Raji (cell line): ENCODE results near the gene ABCF3.

ENCODE experiments used
- POLR2A ChIP-seq: IDR thresholded peaks from 2 replicates; pipeline ENCODE4 v1.6.1; 2011; ENCODE audit warnings: low read depth, low read length, control low read depth; ENCODE audit not compliant: insufficient read depth

The ABCF3 gene

DNA sequence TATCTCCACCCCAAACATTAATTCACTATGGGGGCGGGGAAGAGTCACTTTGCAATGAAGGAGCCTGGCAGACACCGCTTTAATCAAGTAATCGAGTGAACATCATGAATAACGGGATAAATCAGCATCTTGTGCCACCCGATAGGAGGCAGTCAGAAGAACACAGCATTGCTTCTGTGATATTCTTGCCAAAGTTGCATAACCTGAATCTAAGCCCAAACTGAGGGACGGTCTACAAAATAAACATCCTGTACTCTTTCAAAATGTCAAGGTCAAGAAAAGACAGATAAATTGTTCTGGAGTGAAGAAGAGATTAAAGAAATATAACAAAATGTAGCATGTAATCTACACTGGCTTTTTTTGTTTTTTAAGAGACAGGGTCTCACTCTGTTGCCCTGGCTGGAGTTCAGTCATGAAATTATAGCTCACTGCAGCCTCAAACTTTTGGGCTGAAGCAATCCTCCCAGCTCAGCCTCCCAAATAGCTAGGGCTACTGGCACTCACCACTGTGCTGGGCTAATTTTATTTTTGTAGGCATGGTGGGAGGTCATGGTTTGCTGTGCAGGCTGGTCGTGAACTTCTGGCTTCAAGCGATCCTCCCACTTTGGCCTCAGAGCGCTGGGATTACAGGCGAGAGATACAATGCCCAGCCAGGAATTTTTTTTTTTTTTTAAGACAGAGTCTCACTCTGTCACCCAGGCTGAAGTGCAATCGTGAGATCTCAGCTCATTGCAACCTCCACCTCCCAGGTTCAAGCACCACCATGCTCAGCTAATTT is 23.3 kb downstream of the ABCF3 start:
- TF ChIP-seq POLR2A: no peak

DNA sequence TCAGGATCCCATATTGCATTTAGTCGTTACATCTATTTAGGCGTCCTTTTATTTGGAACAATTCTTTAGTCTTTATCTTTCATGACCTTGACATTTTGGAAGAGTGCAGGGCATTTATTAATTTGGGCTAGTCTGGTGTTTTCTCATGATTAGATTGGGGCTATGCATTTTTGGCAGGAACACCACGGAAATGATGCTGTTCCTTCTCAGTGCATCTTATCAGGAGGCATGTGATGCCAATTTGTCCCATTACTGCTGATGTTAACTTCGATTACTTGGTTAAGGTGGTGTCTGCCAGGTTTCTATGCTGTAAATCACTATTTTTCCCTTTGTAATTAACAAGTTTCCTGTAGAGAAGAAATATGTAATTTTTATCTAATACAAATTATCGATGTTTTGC is 25.3 kb downstream of the ABCF3 start:
- no peak for TF ChIP-seq POLR2A

DNA sequence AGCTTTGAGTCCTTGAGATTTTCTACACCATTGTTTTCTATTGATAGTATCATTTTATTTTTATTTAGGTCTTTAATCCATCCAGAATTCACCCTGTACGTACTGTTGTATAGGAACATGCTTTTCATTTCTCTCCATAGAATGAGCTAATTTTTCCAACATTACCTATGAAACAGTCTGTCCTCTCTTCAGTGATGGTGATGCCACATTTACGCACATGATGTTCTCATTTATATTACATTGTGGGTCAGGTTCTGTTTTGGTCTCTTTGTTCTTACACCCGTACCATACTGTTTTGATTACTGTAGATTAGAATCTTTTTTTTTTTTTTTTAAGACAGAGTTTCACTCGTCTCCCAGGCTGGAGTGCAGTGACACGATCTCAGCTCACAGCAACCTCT is 25.7 kb downstream of the ABCF3 start:
- no peak for TF ChIP-seq POLR2A

DNA sequence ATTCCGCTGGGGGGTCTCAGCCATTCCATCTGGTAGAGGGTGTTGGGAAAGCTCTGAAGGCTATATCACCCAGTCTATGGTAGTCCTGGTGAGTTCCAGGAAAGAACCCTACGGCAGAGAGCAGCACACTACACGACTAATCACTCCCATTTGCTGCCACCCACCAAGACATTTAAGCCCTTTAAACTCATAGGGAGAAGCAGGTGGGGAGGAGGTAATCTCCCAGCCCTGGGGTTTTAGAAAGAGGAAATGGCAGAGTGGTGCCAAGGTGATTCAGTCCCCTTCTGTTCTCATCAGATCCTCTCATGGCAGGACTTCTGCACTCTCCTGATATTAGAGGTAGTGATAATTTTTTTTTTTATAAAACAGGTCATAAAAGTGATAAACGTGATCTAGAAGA is 32.8 kb downstream of the ABCF3 start:
- no peak for TF ChIP-seq POLR2A

DNA sequence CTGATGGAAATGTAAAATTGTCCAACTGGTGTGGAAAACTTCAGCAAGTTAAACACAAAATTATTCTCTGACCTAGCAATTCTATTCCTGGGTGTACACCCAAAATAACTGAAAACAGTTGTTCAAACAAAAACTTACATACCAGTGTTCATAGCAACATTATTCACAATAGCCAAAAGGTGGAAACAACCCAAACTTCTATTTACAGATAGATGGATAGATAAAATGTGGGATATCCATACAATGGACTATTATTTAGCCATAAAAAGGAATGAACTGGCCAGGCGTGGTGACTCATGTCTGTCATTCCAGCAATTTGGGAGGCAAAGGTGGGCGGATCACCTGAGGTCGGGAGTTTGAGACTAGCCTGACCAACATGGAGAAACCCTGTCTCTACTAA is 36.5 kb downstream of the ABCF3 start:
- no peak for TF ChIP-seq POLR2A

DNA sequence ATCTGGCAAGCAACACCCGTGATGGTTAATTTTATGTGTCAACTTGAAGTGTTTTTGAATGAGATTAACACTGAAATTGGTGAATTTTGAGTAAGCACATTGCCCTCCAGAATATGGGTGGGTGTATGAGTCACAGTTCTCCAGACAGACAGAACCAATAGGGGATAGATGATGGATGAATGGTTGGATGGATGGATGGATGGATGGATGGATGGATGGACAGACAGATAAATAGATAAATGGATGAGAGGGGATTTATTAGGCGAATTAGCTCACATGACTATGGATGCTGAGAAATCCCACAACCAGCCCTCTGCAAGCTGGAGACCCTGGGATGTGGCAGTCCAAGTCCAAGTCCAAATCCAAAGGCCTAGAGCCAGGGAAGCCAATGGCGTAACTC is 37.9 kb downstream of the ABCF3 start:
- no peak for TF ChIP-seq POLR2A

DNA sequence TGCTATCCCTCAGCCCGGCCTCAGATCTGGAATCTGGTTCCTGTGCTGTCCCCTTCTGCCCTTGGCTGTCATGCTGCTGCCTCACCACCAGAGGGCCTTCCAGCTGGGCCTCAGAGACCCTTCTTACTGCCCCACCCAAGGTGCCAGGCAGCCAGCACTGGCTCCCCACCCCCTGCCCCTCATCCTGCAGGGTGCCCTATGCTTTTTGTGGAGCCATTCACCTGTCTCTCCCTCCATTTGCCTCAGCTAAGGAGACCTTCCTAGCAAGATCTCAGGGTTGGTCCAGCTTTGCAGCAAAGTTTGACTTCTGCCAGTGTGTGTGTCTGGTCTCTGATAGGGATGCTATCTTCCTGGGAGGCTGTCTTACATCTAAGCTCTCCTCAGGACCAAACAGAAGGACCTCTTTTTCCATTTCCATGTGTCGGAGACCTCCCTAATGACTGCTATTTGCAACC is 41.5 kb downstream of the ABCF3 start:
- no peak for TF ChIP-seq POLR2A

DNA sequence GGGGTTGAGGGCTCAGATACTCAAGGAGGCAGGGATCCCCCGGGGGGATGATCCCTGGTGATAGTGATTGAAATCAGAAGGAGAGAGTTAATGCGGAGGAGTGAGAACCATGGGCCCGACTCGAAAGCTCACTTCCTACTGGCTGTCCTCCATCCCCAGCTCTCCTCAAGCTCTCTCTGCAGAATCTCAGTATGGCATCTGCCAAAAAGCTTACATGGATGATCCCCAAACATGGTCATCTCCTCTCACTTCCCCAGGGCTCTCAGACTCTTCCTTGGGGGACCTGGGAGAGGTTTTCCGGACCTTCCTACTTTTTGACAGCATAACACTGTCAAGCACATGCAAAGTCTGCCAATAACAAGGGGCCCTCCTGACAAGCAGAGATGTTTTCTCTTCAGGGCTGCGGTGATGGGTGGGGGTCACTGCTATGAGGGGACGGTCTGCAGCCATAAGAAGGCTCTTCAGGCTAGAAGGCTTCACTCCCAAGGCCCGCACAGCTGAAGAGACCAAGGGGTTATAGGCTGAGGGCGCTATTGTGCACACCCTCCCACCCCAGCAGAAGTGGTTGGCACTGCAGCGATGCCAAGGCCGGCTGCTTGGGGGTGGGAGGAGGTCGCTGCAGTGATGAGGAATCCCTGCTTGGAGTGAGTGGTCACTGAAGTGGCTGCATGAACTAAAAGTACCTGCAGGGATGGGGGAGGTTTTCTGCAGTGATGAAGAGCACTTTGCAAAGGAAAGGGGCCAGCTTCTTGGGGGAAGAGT is 42.6 kb downstream of the ABCF3 start:
- TF ChIP-seq POLR2A: no peak

DNA sequence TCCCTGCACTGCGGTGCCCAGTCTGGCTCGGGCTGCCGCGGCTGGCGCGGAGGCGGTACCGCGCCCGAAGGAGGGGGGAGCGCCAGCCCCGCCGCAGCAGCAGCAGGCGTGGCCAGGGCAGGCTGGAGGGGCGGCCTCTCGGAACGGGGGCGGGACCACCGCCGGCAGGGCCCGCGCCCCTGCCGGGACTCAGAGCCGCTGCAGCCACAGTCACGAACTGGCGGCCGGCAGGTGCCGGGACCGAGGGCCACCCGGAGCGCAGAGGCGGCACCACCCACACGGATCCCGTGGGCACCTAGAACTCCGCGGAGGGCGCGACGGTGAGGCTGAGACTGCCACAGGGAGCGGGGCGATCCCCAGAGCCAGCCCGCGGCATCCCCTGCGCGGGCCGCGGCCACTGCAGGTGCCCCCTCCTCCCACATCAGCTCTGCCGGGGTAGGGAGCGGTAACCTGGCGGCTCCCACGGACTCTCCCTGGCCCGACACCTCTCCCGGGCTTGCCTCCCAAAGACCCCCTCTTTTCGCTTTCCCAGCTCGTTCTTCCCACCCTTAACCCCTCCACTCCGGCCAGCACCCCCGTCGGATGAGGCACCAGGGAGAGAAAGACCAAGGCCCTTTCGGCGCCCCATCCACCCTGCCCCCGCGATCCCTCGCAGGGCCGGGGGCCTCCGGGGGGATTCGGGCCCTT is 43.5 kb downstream of the ABCF3 start, which contains the start of gene VWA5B2:
TSS of gene VWA5B2 (plus strand) at position 192 of the 687 bp plus-strand sequence. CDS start 944 bp downstream, outside the sequence.
- no peak for TF ChIP-seq POLR2A

DNA sequence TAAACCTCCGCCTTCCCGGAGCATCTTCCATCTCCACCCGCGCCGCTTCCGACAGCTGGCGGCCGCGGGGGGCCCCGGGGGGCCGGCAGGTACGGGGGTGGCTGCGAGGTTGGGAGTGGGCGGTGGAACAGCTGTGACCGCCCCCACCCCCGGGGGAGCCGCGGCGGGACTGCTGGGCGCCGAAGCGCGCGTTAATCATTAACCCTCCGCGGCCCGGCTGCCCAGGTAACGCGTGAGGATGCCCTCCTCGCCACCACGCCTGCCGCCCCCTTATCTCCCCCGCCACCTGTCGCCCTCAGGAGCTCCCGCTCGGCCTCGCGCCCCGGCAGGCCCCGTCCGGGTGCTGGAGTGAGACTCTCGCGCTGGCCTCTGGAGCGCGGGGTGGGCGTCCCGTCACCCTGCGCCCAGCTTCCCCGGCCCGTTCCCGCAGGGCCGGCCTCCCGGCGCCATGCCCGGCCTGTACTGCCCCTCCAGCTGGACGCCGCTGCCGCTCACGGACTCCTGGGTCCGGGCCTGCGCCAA is 44.1 kb downstream of the ABCF3 start:
- TF ChIP-seq POLR2A: no peak

DNA sequence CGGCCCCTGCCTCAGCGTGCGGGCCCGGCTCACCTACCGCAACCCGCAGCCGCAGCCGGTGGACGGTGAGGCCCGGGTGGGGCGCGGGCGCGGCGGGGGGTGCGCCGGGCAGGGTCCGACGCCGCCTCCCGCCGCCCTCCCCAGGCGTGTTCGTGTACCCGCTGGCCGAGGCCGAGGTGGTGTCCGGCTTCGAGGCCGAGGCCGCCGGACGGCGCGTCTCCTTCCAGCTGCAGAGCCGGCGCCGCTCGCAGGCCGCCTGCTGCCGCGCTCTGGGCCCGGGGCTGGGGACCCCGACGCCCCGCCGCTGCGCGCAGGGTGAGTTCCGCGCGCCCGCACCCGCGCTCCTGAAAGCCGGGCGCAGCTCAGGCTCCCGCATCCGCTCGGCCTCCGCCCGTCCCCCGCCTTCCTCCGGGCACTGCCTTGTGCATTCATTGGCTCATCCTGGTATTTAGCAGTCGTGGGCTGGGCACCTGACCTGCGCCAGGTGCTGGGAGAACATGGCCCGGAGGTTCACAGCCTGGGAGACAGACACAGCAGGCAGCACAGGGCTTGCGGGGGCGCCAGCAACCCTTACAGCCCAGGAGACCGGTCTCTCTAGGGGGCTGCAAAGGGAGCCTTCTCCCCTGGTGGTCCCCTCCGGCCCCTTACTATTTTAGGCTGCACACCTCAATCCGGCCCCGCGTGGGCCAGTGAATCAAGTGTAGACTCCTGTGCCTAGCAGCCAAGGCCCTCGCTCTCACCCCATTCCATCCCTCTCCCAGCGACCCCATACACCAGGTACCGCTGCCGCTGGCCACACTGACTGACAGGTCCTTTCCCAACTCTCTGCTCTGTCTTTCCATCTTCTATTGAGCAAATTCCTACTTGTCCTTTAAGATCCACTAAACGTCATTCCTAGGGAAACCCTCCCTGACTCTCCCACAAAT is 44.9 kb downstream of the ABCF3 start:
- TF ChIP-seq POLR2A: no peak

DNA sequence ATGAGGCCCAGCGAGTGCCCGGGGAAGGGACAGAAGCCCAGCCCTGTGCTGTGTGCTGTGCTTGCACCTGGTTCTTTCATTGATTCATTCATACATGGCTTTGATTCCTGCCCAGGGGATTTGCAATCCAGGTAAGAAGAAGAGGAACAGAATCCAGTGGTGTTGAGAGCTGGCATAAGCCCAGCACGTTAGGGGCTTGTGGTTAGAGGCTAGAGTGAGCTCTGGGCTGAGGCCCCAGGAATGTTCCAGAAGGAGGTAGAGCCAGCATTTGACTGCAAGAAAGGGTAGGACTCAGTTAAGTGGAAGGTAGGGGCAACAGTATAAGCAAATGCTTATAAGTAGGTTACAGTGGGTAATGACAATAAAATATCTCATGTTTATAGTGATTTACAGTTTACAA is 45.7 kb downstream of the ABCF3 start:
- no peak for TF ChIP-seq POLR2A

DNA sequence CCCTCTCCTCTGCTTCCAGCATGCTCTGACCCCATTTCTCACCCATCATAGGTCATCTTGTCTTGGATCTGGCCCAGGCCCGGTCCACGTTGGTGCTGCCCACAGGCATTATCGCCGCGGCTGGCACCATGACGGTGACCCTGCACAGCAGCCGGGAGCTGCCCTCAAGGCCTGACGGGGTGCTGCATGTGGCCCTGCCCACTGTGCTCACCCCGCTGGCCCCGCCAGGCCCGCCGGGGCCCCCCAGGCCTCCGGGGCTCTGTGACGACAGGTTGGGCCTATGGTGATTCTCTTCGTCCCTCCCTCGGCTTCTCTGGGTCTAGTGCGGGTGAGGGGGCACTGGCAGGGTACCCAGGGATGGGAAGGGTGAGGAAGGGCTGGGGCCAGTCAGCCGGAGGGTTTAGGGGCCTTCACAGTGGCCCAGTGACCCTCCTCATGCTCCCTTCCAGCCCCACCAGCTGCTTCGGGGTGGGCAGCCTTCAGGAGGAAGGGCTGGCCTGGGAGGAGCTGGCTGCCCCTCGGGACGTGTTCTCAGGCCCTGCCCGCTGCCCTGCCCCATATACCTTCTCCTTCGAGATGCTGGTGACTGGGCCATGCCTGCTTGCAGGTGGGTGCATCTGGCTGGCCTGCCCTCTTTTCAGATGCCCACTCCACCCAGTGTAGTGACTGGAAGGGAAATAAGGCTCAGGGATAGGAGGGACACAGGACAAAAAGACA is 47.3 kb downstream of the ABCF3 start:
- TF ChIP-seq POLR2A: no peak

DNA sequence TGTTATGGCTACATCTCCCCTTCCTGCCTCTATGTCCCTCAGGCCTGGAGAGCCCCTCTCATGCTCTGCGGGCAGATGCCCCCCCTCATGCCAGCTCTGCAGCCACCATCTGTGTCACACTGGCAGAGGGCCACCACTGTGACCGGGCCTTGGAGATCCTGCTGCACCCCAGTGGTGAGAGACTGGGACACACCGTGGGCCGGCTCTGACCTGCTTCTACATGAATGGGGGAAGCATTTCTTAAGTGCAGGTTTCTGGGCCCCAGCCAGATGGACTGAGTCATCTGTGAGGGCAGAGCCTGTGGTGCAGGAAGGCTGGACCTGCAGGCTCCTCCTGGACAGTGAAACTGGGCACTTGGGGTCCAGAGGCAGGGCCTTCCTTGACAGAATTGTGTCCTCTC is 48.2 kb downstream of the ABCF3 start:
- no peak for TF ChIP-seq POLR2A
